Measurements from ENCODE around the gene PDE7B.
"Not testable (repeated sequence)": the region's sequence is repeated elsewhere in the genome, so short reads cannot be mapped to it uniquely, and the experiment has no call there.

PDE7B gene

DNA sequence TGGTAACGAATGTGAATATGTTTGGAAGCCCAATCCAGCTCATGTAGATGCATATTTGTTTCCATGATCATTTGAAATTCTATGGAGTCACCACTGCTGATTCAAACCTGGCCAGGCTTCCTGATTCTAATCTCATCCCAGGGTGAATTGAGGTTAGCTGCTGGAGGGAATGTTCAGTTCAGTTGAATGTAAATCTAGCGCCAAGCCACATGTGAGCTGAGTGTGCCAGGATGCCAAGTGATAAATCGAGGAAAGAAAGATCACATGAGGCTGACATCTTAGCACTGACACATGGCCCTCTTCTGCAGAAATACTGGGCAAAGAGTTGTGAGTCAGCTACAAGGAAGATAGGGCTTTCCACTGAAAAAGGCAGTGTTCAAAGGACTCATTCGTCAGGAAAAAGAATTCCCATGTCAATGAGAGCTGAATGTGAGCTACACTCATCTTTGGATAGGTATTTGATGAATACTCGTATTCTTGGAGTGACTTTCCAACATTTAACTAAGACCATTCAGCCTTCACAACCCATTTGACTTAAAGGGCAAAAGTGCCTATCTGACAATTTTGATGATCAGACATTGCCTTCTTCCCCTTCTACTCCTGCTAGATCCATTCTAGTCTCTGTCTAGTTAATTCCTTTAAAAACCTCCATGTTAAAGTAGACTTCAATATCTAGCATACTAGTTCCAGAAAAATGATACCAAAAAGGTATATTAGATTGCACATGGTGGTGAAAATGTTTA lies 226.5 kb downstream of the PDE7B start:
- peak; percentile 63 for DNase-seq

DNA sequence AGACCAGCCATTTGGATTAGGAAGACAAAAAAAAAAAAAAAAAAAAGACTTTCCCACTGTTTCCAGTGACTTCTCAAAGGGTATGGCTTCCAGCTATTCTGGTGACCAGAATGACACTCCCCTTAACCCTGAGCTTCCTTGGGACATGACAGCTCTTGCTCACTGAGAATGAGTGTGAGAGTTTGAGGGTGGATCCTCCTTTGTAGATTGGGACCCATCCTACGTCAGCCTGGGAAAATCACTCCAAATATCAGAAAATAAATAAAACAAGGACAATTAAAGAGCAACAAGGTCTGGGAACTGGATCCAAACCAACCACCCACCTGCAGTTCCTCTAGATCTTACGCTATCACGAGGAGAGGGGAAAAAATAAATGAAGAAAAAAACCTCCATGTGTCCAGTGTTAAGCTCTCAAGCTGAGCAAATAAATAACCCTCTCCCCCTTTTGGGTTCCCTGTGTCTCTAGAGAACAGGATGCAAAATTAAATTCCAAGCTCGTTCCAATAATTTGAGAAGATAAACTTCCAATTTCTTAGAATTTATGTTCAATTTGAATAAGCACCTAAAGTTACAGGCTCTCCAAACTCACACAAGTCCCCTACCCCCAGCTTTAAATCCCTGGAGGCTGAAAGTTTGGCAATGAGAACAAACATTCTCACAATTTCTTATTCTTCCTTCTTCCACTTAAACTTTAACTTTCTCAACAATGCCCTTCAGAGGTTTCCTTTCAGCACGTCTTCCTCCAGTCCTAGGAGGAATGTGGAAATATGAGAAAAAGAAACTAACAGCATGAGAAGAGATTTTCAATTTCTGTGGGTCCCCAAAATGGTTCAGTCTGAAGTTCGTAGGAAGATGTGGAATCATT lies 228.4 kb downstream of the PDE7B start:
- DNase-seq: no peak

DNA sequence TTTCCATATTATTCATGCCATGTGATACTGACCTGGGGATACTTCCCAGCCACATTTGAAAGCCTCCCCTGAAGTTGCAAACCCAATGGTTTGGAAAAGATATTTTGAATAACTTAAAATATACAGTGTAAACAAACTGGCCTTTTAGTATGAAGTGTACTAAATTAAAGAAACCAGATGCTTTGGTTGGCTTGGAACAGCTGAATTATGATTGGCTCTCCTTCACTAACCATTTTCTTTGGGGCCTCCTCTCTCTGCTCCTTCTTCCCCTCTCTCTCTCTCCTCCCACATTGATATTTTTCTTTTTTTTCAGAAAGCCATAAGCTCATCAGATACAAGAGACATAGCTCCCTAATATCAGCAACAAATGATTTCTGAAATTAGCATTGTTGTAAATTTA lies 232.0 kb downstream of the PDE7B start:
- no peak for DNase-seq

DNA sequence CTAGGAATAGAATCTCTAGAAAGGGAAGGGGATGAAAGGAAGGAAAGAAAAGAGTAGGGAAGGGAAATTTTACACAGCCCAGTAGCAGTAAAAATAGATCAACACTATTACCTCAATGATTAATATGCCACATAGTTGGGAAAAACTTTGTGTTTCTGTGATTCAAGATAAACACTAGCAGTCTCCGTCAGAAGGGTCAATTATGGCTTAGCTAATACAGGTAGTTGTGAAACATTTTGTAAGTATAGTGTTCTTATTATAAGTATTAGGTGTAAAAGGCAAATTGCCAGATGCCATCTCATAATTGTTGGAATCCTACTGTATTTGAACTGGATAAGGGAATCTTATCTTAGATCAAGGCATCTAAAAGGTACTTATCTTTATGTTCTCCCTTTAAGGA lies 232.9 kb downstream of the PDE7B start:
- no peak for DNase-seq

DNA sequence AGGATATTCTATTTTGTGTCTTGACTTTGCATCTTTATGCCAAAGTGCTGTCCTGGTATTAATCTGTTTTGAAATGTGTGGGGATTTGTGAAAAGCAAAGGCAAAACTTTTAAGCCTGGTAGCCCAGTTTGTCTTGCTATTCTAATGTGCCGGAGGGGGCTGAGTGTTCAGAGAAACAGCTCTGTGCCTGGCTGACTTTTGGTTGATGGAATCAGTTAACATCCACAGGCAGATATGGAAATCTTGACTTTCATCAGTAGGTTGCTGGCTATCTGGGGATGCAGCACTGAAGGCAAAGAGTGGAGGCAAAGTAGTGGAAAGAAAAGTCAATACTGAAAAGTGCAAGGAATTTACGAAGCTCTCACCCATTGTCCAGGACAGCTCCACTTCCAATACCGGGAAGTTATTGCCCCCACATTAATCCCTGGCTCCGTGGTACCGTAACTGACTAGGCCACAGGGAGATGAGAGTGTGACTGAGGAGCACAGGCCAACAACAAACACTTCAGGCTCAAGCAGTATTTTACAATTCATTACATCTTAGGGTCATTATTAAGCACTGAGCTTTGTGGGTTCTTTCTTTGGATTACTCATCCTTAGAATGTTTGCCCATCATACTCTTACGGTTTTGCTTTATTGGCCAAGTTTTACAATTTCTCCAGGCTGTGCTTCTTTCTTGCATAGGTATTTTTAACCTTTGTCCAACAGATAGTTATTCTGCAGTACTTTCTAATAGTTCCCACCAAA lies 234.0 kb downstream of the PDE7B start:
- no peak for DNase-seq

DNA sequence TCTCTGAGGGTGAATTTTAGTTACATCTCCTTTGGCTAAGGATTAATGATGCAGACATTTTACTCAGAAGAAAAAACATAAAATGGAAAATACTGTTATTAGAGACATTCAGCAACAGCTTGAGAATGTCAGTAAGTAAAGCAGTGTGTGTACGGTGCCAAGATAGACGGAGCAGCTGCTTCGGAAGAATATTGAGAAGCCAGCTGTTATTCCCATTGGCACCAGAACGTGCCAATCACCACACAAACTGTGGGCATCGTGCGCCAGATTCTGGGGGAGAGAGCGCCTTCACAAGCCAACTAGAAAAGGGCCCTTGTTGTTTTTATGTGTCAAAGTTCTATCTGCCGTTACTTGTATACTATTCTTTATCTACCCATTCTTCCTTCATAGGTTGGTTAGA lies 235.2 kb downstream of the PDE7B start:
- no peak for DNase-seq

DNA sequence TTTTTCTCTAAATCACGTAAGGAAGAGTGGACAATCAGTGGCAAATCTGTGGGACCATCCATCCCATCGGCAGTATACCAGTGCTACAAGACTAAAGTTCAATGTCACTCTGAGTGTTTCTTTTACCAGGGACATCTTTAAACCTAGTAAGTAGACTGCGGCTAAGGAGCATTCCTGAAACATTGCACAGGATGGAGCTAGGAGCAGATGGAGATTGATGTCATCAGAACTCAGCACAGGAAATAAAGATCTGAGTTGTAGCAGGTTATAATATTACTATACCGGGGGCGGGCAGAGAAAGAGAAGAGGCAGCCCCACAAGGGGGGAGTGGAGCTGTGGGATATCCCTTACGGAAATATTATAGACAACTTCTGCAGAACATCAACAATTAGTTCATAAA lies 236.5 kb downstream of the PDE7B start:
- DNase-seq: peak; percentile 39

DNA sequence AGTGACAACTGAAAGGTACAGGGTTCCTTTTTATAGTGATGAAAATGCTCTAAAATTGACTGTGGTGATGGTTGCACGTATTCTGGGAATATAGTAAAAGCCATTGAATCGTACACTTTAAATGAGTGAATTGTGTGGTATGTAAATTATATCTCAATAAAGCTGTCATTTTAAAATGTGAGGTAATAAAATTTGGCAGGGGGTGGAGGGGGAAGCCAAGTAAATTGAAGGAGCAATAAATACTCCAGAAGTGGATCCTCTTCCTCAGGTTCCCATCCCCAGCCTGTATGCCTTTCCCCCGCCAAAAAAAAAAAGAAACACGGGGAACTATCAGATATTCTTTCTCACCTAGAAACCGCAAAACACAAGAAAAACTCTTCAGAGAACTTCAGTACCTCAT lies 237.2 kb downstream of the PDE7B start:
- no peak for DNase-seq

DNA sequence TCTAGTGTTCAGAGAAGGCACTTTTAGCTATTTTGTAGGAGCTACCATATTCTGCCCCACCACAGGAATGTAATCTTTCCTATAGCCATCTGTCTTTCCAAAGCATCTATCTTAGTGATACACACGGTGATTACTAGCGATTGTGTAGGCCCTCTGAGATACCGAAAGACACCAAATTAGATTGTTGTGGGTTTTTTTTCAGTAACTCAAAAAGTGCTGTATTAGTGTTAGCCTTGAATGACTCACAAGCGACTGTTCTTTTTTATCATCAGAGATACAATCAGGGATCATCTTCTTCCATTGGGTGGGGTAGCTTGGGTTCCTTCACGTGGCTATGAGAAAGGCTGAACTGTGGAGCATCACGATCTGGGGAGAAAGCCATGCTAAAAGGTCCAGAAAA lies 238.4 kb downstream of the PDE7B start:
- peak; percentile 13 for DNase-seq

DNA sequence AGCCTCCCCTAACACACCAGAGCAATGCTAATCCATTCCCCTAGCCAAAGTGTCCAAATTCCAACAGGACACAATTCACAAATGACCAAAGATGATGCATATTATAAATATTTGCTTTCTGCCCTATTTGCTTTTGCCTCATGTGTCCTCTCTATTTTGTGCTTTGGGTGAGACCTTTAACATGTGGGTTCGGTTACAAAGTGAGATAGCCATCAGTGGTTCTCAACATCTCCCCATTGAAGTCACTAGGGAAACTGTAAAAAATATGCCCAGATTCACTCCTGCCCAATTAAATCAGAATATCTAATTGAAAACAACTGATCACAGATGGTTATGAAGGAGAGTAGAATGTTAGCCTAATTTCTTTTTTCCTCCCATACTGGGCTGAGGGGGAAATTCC lies 239.4 kb downstream of the PDE7B start:
- peak; percentile 32 for DNase-seq

DNA sequence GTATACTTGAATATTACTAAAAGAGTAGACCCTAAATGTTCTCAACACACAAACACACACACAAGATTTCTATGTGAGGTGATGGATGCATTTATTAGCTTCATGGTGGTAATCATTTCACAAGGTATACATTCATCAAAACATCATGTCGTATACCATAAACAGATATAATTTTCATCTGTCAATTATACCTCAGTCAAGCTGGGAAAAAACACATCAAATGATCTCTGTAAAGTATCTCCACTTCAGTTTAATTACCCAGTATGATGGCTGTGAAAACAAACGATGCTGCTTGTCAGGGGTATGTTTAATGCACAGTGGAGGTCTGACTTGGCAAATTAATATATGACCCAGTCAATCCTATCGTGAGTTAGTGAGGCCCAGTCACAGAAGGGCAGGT lies 241.4 kb downstream of the PDE7B start:
- no peak for DNase-seq

DNA sequence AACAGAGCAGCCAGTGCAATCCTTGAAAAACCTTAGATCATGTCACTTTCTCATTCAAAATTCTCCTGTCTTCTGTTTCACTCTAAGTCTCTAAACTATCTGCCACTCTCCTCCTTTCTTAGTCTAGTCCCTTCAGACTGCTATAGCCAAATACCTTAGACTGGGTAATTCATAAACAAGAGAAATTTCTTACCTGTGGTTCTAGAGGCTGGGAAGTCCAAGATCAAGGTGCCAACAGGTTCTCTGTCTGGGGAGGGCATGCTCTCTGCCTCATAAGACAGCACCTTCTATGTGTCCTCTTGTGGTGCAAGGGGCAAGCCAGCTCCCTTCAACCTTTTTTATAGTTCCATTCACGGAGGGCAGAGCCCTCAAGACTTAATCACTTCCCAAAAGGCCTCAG lies 242.3 kb downstream of the PDE7B start:
- no peak for DNase-seq

DNA sequence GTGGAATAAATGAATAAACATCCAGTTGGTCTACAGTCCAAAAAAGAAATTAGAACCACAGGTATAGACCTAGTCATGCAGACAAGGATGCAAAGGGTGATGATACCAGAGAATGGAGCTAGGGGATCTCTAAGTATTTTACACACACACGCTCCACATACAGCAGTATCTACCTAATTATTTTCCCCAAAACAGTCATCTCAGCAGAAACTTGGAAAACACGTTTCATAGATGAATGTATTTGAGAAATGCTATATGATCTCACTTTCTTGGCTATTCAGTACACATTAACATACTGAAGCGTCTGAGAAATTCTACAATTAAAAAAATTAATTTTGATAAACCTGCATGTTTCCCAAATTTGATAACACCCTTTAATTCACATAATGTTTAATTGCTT lies 243.3 kb downstream of the PDE7B start:
- no peak for DNase-seq

DNA sequence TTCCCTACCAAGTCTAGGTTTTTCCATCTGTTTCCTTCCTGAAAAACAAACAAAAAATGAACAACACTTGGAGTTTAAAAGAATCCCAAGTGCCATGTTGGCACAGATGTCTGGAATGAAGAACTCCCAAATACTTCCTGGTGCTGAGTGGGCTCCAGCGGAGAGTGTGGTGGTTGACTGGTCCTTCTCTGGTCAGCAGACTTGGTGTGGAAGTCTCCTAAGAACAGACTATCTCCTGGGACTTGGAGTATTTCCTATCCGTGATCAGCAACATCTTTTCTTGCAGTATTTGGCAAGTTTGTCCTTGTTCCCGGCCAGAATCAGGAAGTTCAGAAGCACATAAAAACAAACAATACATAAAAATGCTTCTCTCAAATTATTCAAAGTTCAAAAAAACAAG lies 244.5 kb downstream of the PDE7B start:
- DNase-seq: peak; percentile 38

DNA sequence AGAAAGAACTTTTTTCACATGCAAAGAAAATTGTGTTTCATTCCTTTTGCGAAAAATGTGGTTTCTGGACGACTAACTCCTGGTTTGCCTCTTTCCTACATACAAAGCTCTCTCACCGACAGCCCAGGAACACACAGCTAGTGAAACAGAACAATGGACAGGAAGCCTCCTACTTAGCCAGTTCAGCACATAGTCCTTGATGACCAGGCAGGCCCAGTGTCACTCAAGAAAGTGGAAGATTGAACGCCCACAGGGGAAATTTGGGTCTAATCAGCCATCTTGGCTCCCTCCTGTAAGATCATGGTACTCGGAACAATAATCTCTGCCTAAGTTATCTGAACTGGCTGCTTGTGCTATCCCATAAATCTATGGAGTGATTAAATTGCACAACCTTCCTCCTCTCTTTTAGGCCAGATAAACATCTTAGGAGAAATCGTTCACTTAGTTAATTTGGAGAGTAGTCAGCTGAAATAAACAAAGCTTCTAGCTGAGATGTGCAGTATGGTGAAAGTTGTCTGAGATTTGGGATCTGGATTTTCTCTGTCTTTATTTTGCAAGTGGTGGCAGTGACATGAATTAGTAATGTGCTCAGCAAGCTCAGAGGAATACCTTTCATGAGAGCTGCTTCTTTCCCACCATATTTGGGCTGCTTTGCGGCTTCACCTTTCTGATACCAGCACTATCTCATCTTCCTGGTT lies 251.6 kb downstream of the PDE7B start:
- no peak for DNase-seq

DNA sequence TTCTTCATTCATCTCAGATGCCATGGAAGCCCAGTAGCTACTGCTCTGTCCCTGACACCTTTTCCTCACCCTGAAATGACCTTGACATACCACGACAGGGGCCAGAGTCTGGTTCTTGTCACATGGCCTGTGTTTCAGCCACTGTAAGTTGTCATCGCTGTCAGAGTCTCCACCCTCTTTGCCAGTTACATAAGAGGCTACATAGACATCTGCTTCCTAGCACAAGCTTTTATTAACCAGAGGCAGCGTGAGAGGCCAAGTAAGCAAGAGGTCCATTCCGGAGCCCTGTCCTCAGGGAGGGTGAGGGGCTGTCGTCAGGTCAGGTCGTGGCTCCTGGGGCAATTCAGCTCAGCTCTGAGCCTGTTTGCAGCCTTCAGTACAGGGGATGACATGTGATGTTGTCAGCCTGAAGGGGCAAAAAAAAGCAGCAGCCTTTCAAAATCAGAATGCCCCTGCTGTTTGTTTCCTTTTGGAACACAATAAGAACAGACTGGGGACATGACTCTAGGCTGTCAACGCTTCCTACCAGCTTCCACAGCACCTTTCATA lies 252.3 kb downstream of the PDE7B start:
- DNase-seq: no peak

DNA sequence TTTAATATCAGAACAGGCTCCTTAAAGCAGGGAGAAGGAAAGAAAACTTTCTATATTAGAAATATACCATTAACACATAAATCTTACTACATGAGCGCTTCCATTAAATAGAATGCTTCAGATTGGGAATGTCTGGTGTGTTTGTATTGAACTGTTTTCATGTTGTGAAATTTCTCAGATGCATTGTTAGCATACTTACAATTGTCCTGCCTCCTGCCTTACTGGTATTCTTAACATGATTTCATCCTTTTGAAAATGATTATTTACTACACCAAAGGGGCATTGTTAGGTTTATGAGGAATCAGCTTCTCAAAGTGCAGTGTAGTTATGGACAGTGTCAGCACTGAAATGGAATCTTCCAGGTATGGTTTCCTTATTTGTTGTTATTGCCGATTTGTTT lies 253.1 kb downstream of the PDE7B start:
- DNase-seq: no peak

DNA sequence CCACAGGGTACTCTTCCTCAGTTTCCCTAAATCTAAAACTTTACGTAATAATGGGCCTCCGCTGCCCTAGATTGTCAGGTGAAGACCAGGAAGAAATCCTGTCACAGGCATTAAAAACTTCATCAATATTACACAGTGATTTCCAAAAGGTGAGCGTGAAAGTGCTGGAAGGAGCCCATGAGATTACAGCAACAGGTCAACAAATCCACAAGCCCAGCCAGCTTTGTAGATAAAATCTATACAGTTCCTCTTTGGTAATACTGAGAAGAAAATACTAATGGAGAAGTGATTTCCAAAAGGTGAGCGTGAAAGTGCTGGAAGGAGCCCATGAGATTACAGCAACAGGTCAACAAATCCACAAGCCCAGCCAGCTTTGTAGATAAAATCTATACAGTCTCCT lies 254.3 kb downstream of the PDE7B start:
- not testable (repeated sequence) for DNase-seq

DNA sequence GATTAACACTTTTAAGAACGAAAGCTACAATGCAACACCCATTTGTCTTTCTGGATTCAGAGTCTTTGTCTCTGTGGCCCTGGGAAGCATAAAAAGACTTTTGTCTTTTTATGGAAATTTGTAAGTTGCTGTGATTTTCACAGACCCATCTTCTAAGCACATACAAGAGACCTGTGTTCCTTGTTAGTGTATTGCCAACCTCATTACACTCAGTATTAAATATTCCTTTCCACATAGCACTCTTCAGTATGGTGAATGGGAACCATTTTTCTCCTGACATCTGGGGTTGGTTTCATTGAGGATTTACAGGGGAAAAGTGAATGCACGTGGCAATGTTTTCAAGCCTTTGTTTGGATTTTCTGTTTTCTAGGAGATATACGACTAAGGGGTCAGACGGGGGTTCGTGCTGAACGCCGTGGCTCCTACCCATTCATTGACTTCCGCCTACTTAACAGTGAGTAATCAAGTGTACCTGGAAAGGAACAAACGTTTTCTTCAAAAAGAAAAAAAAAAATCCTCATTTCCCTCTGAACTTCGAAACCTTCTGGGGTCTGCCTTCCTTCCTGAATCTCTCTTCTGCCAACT lies 257.0 kb downstream of the PDE7B start:
- DNase-seq: no peak

DNA sequence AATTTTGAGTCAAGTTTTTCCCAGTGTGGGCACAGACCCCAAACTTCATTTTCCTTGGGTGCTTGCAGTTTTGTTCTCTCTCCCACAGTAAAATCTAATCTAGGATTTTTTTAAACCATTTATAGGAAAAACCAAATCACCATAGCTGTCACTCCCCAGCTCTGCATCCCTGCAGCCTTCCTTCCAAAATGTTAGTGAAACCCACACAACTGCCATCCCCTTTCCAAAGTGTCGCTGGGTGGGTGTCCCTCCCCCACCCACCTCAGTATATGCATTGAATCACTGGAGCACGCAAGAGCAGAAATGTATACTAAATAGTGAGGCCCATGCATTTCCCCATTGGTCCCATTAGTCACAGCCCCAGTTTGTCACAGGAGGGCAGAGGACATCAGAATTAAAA lies 260.3 kb downstream of the PDE7B start:
- no peak for DNase-seq

DNA sequence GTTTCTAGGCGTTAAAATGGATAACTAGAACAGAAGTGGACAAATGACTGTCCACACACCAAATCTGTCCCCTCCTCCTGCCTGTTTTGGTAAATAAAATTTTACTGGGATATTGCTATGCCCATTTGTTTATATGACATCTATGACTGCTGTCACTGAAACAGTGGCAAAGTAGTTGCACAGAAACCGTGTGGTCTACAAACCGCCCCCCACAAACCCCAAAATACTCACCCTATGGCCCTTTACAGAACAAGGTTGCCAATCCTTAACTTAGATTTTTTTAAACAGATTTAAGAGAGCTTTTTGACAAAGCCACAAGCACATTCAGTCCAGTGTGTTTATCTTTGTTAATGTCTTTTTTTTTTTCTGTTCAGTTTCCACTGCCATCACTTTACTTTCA lies 260.8 kb downstream of the PDE7B start:
- no peak for DNase-seq

DNA sequence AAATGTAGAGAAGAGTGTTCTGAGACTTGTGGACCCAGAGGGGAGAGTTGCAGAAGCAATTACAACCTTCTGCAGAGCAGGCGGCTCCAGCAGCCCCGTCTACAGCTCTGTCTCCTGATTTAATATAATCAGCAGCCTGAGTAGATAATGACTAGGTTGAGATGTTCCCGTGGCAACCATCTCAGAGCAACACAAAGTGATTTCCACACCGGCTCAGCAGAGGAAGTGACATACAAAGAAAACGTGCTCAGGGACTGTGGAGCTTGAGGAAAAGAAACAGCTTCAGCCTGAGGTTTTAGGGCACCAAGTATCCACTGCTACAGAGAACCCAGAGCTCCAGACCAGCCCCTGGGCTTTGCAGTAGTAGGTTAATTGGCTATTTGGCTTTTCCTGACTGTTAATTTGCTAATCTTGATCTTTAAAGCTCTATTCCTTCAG lies 262.3 kb downstream of the PDE7B start:
- peak; percentile 78 for DNase-seq

All from fibroblast of skin of back (primary cell).